Measurements from ENCODE around the gene GATAD2A.

GATAD2A gene

DNA sequence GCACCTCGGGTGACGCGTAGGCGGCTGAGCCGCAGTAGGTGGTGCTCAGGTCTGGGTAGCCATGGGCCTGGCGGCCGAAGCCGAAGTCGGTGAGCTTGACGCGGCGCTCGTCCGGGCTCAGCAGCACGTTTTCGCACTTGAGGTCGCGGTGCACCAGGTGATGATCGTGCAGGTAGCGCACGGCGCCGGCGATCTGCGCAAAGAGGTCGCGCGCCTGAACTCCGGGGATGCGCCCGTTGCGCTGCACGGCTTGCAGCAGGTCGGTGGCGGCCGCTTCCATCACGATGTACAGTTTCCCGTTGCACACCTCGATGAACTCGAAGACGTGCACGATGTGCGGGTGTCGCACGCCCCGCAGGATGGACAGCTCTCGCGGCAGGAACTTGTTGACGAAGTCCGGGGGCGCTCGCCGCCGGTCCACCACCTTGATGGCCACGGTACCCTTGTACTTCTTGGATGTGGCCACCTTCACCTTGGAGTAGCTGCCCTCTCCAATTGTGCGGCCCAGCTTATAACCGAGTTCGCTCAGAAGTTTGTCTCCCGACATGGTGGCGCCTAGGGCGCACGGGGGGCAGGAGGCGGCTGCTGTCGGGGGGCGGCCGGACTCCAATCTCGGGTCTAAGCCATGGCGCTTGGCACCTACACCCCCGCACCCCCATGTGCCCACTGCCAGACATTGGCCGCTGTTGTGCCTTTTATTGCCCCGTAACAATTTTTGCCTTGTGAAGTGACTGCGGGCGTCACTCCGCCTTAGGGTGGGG is 109.6 kb downstream of the GATAD2A start, which contains the start of gene TSSK6:
Gene TSSK6 (minus strand): TSS at position 668 of the 761 bp plus-strand sequence. CDS start 121 bp downstream, at position 547.
- no peak for DNase-seq

DNA sequence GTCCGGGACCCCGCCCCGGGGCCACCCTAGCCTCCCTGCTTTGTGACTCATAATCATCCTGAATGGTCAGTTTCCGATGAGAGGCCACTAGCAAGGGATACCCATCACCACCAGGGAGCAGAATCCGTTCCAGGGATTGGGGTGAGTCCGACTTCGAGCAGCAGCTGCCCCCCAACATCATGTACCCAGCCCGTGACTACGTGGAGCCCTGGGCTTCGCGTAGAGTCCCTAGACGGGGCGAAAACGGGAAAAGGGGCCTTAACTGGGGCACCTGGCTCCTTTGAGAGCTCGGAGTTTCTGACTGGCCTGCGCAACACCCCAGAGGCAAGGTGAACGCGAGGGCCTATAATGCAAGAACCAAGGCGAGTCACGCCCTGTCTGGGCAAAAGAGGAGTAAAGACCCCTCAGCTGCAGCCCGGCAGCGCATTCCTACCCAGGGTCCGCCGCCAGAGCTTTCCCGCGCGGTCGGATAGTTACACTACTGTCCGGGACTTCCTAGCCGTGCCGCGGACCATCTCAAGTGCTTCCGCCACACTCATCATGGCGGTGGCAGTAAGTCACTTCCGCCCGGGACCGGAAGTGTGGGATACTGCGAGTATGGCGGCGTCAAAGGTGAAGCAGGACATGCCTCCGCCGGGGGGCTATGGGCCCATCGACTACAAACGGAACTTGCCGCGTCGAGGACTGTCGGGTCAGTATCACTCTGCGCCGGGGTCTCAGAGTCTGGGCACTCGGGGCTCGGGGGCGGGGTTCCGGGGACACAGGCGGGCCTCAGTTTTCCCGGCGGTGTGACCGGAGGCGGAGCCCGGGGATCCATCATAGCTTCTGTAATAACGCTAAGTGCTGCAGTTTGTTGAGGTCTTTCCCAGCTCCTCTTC is 110.4 kb downstream of the GATAD2A start, which contains the start of gene NDUFA13:
Gene NDUFA13 (plus strand): TSS at position 584 of the 878 bp plus-strand sequence. CDS start 14 bp downstream, at position 598.
- peak; percentile 92 for DNase-seq

DNA sequence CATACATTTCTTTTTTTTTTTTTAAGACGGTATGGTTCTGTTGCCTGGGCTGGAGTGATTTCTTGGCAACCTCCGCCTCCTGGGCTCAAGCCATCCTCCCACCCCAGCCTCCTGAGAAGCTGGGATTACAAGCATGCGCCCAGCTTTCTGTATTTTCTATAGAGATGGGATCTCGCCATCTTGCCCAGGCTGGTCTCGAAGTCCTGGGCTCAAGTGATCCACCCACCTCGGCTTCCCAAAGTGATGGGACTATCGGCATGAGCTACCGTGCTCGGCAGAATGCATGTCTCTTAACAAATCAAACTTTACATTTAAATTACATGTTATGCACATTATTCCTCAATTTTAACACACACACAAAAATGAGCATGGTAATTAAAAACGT is 111.8 kb downstream of the GATAD2A start:
- DNase-seq = no peak

DNA sequence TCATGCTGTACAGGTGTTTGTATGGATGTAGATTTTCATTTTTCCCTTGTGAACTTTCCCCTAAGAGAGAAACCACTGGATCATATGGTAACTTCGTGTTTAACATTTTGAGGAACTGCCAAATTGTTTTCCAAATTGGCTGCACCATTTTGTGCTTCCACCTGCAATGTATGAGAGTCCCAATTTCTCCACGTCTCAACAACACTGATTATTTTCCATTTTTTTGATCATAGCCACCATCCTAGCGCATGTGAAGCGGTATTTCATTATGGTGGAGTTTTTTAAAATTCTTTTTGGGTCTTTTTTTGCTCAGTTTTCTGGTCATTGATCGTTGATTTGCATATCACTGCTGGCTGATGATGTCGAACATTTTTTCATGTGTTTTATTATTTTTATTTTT is 115.5 kb downstream of the GATAD2A start:
- no peak for DNase-seq

DNA sequence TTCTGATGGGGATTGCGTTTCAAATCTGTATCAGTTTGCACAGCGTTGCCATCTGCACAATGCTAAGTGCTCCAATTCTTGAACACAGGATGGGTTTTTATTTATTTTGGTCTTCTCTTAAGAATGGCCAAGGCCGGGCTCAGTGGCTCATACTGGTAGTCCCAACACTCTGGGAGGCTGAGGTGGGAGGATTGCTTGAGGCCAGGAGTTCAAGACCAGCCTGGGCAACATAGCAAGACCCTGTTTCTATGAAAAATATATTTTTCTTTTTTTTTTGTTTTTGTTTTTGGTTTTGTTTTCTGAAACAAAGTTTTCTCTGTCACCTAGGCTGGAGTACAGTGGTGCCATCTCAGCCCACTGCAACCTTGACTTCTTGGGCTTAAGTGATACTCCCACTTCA is 117.7 kb downstream of the GATAD2A start:
- DNase-seq = no peak

DNA sequence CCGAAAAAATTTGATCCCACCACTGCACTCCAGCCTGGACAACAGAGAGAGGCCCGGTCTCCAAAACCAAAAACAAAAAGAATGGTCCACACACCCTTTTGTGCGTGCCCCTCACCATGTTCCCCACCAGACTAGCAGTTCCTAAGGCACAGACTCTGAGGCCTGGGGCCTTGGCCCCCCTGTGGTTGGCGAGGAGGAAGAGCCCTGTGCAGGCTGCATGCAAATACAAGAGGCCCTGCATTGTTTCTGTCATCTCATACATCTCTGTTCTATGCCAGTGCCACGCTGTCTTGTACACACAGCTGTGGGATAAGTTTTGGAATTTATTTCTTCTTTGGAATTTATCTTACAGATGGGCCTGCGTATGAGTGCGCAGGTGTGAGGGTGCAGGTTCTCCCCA is 118.6 kb downstream of the GATAD2A start:
- DNase-seq = no peak

DNA sequence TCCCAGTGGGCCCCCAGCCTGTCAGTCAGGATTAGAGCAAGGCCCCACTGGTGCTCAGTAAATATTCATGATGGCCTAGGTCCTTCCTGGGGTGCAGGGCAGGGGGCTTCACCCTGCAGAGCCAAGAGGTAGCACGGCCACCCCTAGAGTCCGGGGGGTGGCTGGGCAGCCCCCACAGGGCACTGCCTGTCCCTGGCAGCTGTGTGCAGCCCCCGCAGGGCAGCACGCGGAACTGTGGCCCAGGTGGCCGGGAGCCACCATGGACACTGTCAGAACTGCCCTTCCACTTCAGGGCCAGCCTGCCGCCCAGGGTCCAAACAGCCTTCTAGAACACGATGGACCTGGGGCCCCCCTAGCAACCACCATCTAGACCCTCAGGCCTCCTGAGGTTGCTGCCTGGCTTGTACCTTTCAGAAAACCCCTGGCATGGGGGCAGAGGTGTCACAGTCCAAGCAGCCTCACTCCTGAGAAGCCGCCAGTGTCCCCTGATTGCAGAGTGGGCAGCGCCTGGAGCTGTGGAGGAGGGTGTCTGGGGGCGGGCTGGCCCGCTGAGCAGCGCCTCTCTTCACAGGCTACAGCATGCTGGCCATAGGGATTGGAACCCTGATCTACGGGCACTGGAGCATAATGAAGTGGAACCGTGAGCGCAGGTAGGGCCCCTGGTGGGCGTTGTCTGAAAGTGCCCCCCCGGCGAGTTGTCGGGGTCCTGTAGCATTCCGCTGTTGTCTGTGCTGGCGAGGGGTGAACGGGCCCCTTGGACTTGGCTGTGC is 120.3 kb downstream of the GATAD2A start:
- no peak for DNase-seq

DNA sequence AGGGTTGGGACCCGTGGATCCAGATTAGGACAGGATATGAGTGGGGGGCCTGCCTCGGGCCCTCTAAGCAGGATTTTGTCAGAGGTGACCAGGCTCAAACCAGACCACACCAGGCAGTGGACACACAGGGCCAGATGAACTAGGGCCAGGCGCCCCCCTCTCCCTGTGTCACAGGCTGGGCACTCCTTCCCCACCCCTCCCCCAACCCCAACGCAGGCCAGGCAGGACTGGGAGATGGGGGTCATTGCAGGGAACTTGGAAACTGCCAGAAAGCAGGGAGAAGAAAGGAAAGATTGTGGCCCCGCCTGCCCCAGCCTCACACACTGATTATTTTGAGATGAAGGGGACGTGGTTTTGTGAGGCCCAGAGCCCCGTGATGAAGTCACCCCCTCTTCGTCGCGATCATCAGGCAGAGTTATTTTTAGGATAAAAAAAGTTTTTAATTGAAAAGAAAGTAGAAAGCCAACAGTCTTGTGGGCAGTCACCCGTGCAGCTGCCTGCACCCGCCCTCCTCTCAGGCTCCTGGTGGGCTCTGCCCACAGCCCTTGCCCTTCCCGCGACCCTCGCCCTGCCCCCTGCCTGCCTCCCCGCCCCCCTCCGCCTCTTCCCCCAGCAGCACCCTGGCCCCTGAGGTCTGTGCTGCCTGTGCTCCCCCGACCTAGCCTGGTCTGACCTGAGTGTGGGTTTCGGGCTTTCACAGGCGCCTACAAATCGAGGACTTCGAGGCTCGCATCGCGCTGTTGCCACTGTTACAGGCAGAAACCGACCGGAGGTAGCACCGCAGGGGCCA is 121.3 kb downstream of the GATAD2A start:
- DNase-seq = no peak

DNA sequence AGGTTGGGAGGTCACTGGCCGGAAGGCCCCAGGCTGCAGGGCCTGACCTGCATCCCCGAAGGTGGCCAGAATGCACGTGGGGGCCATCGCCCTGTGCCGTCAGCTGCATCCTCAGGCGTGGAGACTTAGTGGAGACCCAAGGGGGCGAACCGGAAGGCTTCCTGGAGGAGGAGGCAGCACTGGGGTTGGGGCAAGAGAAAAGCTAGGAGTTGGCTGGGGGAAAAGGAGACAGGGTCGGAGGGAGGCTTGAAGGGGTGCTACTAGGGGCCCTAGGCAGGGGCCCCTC is 121.8 kb downstream of the GATAD2A start:
- no peak for DNase-seq

DNA sequence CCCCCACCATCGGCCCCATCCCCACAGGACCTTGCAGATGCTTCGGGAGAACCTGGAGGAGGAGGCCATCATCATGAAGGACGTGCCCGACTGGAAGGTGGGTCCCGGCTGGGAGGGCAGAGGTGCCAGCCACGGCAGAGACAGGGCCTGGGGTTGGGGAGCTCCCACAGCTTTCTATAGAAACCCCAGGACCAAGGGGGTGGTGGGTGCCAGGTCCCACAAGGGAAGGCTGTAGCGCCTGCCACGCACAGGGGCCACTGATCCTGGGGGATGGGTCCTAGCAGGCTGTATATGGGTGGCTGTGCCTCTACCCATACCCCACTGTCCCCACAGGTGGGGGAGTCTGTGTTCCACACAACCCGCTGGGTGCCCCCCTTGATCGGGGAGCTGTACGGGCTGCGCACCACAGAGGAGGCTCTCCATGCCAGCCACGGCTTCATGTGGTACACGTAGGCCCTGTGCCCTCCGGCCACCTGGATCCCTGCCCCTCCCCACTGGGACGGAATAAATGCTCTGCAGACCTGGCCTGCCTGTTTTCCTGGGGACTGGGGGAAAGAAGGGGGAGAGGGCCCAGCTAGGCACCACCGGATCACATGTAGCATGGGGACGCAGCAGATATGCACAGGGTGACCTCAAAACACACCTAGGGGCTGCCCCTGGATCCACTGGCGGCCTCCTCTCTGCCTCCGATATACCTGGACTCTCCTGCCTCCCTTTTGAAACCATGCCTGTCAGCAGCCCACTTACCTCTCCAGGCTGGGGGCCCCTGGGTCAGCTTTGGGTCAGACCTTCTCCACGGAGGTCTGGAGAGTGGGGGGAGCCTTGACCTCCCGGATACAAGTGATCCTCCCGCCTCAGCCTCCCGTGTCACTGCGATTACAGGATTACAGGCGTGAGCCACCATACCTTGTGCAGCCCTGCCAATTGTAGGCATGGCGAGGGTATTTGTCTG is 122.5 kb downstream of the GATAD2A start:
- no peak for DNase-seq

DNA sequence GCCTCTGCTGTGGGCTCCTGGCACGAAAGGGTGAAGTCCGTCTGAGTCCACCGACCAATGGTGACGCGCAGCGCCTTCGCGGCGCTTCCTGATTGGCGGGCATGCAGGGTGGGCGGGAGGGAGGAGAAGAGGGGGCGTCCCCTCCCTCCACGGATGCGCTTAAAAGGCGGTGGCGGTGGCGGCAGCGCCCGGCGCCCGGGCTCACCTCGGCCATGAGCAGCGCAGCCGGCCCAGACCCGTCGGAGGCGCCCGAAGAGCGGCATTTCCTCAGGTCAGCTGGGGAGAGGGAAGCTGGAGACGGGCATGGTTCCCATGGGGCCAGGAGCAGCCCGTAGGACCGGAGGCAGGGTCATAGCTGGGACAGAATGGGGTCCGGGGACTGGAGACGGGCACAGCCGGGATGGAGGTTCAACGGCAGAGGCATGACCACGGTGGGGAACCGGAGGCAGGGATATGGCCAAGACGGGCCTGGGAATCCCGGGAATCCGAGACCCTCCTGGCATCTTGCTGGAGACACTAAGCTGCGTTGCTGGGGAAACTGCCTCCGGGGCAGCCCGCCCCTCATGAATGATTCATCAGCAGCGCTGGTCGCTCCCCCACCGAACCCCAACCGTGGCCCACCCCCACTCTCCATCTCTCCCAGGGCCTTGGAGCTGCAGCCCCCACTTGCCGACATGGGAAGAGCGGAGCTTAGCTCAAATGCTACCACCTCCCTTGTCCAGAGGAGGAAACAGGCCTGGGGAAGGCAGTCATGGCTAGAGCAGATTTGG is 123.4 kb downstream of the GATAD2A start, which contains the start of gene YJEFN3:
Gene YJEFN3 (plus strand): TSS at position 191 of the 770 bp plus-strand sequence. CDS start 22 bp downstream, at position 213.
- no peak for DNase-seq

DNA sequence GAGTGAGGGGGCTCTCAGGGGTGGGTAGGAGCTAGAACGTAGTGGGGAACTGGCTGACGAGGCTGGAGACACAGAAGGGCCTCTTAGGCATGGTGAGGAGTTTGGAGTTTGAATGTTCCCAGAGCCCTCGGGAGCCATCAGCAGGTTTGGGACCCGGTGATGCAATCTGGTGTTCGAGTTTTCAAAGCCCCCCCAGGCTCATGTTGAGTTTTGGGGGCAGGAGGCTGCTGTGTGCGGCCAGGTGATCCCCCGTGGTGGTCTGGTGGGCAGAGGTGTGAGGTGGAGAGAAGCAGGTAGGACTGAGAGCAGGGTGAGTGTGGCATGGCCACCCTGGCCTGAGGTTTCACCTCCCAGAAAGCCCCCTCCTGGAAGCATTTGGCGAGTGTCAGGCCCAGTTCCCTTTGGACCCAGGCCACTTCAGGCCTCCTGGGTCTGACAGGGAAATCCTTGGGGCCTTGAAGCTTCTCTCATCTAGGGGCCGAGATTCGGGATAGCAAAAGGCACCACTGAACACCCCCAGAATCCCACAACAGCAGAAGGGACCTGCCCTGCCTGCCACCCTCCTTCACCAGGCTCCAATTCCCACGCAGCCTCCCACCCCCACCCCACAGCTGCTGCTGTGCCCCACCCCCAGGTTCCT is 124.4 kb downstream of the GATAD2A start:
- DNase-seq = no peak

DNA sequence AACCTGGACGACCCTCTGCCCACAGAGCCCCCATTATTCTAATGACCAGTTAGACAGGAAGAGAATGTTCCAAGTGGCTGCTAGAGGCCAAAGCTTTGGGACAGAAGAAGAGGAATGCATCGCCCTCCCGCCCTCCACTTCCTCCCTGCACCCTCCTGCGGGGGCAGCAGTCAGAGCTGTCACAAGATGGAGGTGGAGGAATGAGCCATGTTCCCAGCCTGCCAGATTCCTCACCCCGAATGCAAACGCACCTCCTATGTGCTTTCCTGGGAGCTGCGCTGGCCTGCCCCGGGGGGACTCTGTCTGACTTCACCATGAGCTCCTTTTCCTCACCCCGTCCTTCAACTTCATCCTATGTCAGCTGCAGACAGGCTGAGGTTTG is 124.9 kb downstream of the GATAD2A start:
- no peak for DNase-seq

DNA sequence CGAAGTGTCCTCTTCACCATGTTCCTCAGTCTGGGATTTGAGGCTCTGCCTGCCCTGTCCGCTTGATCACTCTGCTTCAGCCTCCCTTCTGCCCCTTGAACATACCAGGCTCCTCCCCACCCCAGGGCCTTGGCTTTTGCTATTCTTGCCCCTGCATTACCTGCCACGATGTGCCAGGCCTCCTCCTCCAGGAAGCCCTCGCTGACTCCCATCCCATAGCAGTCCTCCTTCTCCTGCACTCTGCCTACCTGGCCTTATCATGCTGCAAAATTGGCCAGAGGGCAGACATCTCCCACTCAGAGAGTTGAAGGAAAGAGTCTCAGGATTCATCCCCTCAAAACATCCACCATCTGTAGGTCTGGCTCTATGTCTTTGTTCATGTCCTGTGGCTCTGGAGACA is 125.4 kb downstream of the GATAD2A start:
- DNase-seq = no peak

DNA sequence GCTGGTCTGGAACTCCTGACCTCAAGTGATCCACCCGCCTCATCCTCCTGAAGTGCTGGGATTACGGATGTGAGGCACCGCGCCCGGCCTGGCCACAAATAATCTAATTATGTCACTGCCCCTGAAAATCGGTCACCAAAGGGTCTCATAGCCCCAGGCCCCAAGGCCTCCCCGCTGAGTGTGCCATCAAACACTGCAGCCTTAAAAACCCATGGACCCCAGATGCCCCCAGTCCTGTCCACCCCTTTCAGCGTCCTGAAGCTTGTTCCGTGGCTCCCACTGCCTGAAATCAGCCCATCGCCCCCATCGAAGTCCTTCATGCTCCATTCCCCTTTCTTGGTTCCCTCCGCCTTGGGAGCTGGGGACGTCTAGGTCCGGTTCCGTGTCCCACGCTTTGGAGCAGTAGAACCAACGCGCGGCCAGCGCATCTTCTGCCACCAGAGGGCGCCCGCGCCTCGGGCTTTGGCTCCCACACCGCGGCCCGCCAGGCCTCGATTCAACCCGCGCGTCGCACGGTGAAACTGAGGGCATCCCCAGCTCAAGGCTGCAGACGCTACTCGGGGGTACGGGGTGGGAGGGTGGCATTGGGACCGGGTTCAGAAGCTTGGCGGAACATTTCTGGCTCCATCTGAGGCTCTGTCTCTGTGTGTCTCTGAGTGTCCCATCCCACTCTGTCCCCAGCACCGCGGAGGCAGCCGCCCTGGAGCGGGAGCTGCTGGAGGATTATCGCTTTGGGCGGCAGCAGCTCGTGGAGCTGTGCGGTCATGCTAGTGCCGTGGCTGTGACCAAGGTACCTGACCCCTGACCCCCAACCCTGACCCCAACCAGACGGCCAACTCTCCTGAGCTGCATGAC is 126.7 kb downstream of the GATAD2A start:
- peak; percentile 80 for DNase-seq

DNA sequence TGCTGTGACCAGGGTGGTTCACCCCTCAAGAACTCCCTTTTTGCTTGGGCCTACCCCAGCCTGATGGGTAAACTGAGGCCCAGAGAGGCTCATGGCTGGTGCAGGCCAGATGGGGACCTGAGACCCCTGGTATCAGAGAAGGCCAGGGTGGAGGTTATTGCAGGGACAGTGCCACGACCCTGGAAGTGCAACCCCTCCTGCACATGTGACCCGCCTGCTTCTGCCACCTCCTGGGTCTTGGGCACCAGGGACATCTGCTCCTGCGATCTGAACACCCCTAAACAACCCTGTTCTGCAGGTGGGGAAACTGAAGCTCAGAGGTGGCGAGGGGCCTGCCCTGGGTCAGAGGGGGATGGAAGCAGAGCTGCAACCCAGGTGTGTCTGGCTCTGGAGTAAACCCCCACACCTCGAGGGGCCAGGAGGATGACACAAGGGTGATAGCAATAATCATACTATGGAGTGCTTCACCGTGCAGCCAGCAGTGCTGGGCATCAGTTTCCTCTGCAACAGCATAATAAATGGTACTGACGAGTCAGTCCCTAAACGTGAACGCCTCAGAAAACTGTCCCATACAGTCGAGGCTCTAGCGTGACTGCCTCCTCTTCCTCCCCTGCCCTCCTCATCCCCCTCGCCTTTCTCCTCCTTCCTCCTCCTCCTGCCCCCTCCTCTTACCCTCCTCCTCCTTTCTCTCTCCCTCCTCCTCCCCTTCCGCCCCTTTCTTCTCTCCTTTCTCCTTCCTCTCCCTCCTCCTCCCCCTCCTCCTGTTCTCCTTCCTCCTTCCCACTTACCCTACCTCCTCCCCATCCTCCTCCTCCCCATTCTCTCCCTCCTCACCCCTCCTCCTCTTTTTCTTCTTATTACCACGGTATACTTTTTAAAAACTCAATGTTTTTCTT is 127.6 kb downstream of the GATAD2A start:
- no peak for DNase-seq

DNA sequence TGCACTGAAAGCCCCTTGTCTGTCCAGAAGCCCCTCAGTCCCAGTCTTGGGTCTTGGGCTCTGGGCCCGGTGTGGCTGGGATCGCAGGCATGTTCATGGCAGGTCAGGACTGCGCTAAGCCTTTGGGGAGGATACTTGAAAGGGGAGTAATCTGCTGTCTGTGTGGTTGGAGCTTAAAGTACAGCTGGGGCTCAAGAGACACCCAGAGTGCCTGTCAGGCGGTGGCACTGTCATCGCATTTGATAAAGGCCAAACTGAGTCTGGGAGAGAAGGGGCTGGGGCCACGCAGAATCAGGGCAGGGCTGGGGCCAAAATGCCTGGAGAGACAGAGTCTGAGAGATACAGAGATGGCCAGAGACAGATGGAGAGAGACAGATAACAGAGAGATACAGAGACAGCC is 128.4 kb downstream of the GATAD2A start:
- DNase-seq = no peak
